Cardiac muscle cell (in vitro differentiated cells and primary cell): Measurements from ENCODE around the gene TOMM34. TPM values are rescaled to one million over a fixed set of nuclear protein-coding genes. Genes with fewer than 3 reads are reported as not detected.

Experiments
- DNase-seq, 2 donors: peaks; one replicate each; pipeline versions ENCODE4 v3.0.0 to v3.0.0-alpha.2; 2010 to 2017; ENCODE audit warnings: low read depth in 1 of 2, low spot score in 1 of 2
- H3K27ac ChIP-seq: fragments of 200-600 bp; sonication (generic); 2 replicates; pipeline ENCODE4 v1.5.1; 2016
- H3K27me3 ChIP-seq: fragments of 200-600 bp; sonication (generic); 2 replicates; pipeline ENCODE4 v1.6.0; 2016; ENCODE audit warnings: control low read depth
- H3K36me3 ChIP-seq: fragments of 200-600 bp; sonication (generic); 2 replicates; pipeline ENCODE4 v1.5.1; 2016; ENCODE audit warnings: control low read depth
- H3K4me1 ChIP-seq: fragments of 200-600 bp; sonication (generic); 2 replicates; pipeline ENCODE4 v1.8.1; 2017; ENCODE audit warnings: low read depth, mild to moderate bottlenecking, mixed run types
- H3K4me3 ChIP-seq: fragments of 200-600 bp; sonication (generic); 2 replicates; pipeline ENCODE4 v1.5.1; 2016; ENCODE audit warnings: mild to moderate bottlenecking
- H3K9me3 ChIP-seq: fragments of 200-600 bp; sonication (generic); 2 replicates; pipeline ENCODE4 v1.5.1; 2017; ENCODE audit warnings: low read depth, mild to moderate bottlenecking, control low read depth
- CTCF ChIP-seq: IDR thresholded peaks from 2 replicates; pipeline ENCODE4 v1.5.1; 2012; ENCODE audit warnings: low read depth, mild to moderate bottlenecking, low read length
- polyA plus RNA-seq: library from polyadenylated mRNA; unstranded; fragments of >200 nt; fragmentation: Nextera tagmentation; extraction: Ambion mirVana; gene quantifications from 2 replicates; pipeline ENCODE4 v1.2.1, GENCODE V29; 2016
- total RNA-seq: library from RNA; depleted of rRNA; stranded (reverse); fragments of >200 nt; gene quantifications from 2 replicates; pipeline ENCODE4 v1.2.3, GENCODE V29; 2016

The TOMM34 gene
- total and polyA plus RNA-seq, 2 experiments from 2014 or later: 79.2 to 107 TPM

- DNase-seq: no peak
- H3K27me3 ChIP-seq: no peaks in the 10 kb centered on the region
- H3K4me3 ChIP-seq: no peak overlapping the region
- peaks cover 48% of the 10 kb centered on the region for H3K36me3 ChIP-seq
- H3K4me1 ChIP-seq: peaks cover 10% of the 10 kb centered on the region
- no peak for TF ChIP-seq CTCF
- H3K9me3 ChIP-seq: no peaks in the 10 kb centered on the region
- no peak overlapping the region for H3K27ac ChIP-seq
Measured at GRCh38 chr20:44956410-44956809, 3.8 kb downstream of the TOMM34 start.

- no peak overlapping the region for H3K27ac ChIP-seq
- H3K4me3 ChIP-seq: no peak overlapping the region
- H3K9me3 ChIP-seq: no peaks in the 10 kb centered on the region
- DNase-seq: no peak
- TF ChIP-seq CTCF: no peak
- H3K36me3 ChIP-seq: peaks cover 59% of the 10 kb centered on the region
- H3K27me3 ChIP-seq: no peaks in the 10 kb centered on the region
- peaks cover 10% of the 10 kb centered on the region for H3K4me1 ChIP-seq
Measured at GRCh38 chr20:44955270-44955669, 4.9 kb downstream of the TOMM34 start.

- DNase-seq: no peak
- H3K9me3 ChIP-seq: no peaks in the 10 kb centered on the region
- H3K27ac ChIP-seq: no peak overlapping the region
- no peaks in the 10 kb centered on the region for H3K27me3 ChIP-seq
- TF ChIP-seq CTCF: no peak
- H3K4me1 ChIP-seq: peaks cover 9% of the 10 kb centered on the region
- peaks cover 66% of the 10 kb centered on the region for H3K36me3 ChIP-seq
- H3K4me3 ChIP-seq: no peak overlapping the region
Measured at GRCh38 chr20:44954211-44954610, 6.0 kb downstream of the TOMM34 start.

GRCh38 chr20:44952731-44953130, 7.5 kb downstream of the TOMM34 start:
- Histone ChIP-seq H3K4me1 (no peaks in the 10 kb centered on the region), H3K27me3 (no peaks in the 10 kb centered on the region), H3K9me3 (no peaks in the 10 kb centered on the region), H3K36me3 (peaks cover 74% of the 10 kb centered on the region), H3K27ac (no peak overlapping the region), H3K4me3 (no peak overlapping the region)
- no peak for TF ChIP-seq CTCF
- DNase-seq: no peak

- H3K36me3 ChIP-seq: peaks cover 77% of the 10 kb centered on the region
- H3K4me3 ChIP-seq: no peak overlapping the region
- no peak for TF ChIP-seq CTCF
- H3K9me3 ChIP-seq: no peaks in the 10 kb centered on the region
- H3K27me3 ChIP-seq: no peaks in the 10 kb centered on the region
- H3K27ac ChIP-seq: no peak overlapping the region
- DNase-seq: no peak
- no peaks in the 10 kb centered on the region for H3K4me1 ChIP-seq
Measured at GRCh38 chr20:44950368-44950767, 9.8 kb downstream of the TOMM34 start.

GRCh38 chr20:44948513-44948912, 11.7 kb downstream of the TOMM34 start:
- no peaks in the 10 kb centered on the region for H3K27me3 ChIP-seq
- no peaks in the 10 kb centered on the region for H3K4me1 ChIP-seq
- H3K9me3 ChIP-seq: no peaks in the 10 kb centered on the region
- H3K4me3 ChIP-seq: no peak overlapping the region
- peaks cover 67% of the 10 kb centered on the region for H3K36me3 ChIP-seq
- no peak for DNase-seq
- H3K27ac ChIP-seq: no peak overlapping the region
- TF ChIP-seq CTCF: no peak
